SH-SY5Y (cell line): Measurements from ENCODE around the gene ATAD3C.

Experiments
- GATA2 ChIP-seq: IDR thresholded peaks from 2 replicates; pipeline ENCODE4 v1.6.1; 2011; ENCODE audit warnings: mild to moderate bottlenecking, low read depth, low read length
- GATA3 ChIP-seq: IDR thresholded peaks from 2 replicates; pipeline ENCODE4 v1.6.1; 2011; ENCODE audit warnings: low read depth, mild to moderate bottlenecking, low read length, moderate library complexity

GRCh38 chr1:1489231-1489630 lies 39.7 kb downstream of the ATAD3C start:
- TF ChIP-seq GATA2 (no peak), GATA3 (no peak)
